Activated CD4-positive, CD25-positive, alpha-beta regulatory T cell treated with anti-CD3 and anti-CD28 coated beads, Interleukin-2, amount 50 U/mL, for 16 hours (primary cell): ENCODE data around the gene ABCA6.
"Not testable (repeated sequence)": the region's sequence is repeated elsewhere in the genome, so short reads cannot be mapped to it uniquely, and the experiment has no call there.

ENCODE experiments used
- DNase-seq: peaks from one replicate; pipeline ENCODE4 v3.0.0-alpha.2; 2020; ENCODE audit warnings: low read depth, low spot score

The ABCA6 gene, protein sequence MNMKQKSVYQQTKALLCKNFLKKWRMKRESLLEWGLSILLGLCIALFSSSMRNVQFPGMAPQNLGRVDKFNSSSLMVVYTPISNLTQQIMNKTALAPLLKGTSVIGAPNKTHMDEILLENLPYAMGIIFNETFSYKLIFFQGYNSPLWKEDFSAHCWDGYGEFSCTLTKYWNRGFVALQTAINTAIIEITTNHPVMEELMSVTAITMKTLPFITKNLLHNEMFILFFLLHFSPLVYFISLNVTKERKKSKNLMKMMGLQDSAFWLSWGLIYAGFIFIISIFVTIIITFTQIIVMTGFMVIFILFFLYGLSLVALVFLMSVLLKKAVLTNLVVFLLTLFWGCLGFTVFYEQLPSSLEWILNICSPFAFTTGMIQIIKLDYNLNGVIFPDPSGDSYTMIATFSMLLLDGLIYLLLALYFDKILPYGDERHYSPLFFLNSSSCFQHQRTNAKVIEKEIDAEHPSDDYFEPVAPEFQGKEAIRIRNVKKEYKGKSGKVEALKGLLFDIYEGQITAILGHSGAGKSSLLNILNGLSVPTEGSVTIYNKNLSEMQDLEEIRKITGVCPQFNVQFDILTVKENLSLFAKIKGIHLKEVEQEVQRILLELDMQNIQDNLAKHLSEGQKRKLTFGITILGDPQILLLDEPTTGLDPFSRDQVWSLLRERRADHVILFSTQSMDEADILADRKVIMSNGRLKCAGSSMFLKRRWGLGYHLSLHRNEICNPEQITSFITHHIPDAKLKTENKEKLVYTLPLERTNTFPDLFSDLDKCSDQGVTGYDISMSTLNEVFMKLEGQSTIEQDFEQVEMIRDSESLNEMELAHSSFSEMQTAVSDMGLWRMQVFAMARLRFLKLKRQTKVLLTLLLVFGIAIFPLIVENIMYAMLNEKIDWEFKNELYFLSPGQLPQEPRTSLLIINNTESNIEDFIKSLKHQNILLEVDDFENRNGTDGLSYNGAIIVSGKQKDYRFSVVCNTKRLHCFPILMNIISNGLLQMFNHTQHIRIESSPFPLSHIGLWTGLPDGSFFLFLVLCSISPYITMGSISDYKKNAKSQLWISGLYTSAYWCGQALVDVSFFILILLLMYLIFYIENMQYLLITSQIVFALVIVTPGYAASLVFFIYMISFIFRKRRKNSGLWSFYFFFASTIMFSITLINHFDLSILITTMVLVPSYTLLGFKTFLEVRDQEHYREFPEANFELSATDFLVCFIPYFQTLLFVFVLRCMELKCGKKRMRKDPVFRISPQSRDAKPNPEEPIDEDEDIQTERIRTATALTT (N-terminal part only)

DNA sequence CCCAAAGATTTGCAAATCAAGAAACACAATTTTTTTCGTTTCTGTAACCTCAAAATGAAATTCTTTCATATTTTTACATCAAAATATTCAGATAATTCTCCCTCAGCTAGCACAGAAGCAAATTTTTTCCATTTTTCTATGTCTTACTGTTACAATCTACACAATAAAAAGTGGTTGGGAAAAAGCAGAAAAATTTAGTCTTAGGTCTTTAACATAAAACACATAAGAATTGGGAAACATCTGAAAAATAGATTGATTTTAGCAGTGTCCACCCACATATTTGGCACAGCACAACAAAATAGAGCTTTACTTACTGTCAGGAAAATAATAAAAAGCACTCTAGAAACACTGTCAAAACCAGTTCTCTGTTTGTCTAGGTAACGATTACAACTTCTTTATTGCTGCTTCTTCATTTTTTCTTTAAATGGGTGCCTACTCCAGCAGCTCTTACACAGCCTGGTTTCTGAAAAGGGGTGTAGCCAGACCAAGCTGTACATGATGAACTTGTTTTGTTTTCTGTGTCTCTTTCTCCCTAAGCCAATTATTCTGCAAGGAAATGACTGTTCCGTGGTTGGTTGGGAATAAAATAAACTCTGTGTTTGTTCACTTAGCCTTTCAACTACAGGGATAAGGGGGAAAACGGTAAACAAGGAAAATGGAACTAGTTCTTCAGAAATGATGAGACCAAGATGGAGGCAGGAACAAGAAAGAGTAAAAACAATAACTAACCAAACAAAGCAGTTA, at the start of gene ABCA6:
Gene ABCA6 (minus strand): TSS at position 465 of the 744 bp plus-strand sequence. CDS start 1,192 bp downstream, outside the sequence.
- DNase-seq: no peak

DNA sequence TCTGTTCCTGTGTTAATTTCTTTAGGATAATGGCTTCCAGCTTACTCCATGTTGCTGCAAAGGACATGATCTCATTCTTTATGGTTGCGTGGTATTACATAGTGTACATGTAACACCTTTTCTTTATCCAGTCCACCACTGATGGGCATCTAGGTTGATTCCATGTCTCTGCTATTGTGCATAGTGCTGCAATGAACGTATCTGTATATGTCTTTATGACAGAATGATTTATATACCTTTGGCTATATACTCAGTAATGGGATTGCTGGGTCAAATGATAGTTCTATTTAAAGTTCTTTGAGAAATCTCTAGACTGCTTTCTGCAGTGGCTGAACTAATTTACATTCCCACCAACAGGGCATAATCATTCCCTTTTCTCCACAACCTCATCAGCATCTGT, 47.1 kb upstream of the ABCA6 start:
- no peak for DNase-seq

DNA sequence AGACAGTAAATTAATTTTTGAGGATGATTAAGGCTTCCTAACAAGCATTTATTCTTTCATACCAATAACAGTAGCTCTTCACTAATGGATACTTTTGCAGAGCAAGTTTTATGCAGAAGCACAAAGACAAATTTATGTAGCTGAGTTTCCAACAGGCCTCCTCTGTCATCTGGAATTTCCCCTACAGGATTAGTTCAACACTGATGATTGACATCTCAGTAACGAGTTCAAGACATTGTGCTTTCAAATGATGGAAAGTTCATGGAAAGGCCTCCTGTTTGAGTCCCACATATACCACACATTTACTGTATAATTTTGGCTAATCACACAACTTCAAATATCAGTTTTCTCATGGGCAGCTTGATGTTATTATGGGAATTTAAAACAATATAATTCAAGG, 46.4 kb upstream of the ABCA6 start:
- DNase-seq: no peak

DNA sequence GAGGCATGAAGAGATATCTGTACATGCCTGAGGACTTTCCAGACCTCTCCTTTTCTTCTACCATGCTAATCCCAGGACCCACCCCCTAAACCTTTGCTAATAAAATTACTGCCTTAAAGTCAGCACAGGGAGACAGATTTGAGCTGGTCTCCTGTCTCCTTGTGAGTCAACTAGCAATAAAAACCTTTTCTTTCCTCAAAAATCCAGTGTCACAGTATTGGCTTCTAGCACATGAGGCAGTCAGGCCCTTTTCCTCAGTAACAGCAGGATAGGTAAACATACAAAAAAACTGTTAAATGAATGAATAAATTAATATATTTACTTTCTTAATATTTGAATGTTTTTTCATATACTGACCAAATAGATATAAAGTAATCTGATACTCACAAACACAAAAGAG, 45.6 kb upstream of the ABCA6 start:
- DNase-seq: no peak

DNA sequence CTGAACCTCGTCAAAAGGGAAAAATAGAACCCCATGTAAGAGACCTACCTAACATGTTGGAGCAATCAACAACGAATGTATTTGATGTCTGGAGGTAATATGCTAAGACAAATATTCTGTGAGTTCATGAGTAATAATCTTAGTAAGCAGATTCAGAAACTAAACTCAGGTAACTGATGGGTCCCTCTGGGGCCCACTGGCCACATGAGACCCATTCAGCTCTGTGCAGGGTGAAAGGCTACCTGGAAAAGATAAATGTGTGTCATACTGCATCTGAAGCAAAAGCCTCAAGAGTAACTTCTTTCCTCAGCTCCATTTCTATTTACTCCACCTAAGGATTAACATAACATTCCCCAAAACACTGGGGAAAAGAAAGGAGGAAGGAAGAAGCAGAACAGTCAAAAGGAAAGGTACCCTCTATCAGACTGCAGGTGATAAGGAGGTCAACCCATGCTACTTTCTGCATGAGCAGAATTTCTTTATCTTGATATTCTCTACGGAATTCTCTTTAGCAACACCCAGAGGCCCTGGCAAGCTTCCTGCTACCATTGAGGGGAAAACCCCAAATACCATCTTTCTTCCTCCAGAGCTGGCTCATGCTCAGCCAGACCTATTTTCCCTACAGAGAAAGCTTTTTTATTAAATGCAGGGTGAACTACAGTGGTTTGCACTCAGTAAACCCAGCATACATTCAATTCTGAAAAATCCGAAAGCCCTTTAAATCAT, 37.7 kb upstream of the ABCA6 start:
- DNase-seq: no peak

DNA sequence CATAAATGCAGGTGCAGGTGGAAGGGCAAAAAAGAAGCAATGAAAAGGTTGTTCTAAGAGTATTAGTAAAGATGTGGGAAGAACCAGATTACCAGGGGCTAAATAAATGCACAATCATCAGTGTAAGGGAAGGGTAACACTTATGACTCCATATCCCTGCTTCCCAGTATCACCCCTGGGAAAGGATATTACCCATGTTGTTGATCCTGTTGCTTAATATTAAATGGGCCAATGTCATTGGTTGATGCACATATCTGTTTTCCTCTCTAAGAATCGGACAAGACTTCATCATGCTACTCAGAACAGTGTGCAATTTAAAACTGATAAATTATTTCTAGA, 34.7 kb upstream of the ABCA6 start:
- DNase-seq: no peak

DNA sequence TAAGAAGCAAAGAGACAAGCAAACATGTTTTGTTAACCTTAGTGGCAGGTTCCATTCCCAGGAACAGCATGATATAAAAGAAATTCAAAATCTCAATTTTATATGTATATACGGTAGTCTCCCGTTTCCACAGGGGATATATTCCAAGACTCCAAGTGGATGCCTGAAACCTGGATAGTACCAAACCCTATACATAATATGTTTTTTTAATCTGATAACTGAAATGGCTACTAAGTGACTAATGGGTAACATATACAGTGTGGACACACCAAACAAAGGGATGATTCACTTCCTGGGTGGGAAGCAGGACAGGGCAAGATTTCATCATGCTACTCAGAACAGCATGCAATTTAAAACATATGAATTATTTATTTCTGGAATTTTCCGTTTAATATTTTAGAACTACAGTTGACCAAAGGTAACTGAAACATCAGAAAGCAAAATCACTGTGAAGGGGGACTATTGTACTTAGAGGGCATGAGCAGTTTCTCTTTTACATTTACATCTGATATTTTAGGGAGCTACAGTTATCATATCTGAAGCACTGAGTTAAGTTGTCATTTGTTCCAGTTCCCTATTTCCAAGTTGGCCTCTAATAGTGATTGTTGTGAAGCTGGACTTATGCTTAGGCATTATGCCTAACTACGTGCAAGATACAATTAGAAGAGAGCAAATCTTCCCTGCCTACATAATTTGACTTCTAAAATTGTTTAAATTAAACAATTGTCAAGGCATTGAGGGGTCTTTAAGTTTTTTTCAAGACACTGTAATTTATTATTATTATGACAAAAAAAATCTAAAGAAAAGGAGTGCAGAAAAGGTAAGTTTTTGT, 34.1 kb upstream of the ABCA6 start:
- no peak for DNase-seq

DNA sequence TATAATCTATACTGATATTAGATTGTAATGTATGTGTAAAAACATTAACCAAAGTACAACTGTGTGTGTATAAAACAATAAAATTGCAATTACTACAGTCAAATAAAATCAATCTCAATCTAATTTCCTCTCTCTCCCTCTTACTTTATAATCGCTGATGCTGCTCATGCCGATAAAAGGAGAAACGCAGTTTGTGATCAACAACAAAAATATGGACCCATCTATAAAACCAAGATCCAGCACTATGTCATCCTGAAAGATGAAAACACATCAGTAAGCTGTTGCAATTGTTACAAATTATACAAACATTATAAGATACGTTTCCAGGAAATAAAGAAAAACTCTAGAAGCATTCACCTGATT, 33.5 kb upstream of the ABCA6 start:
- DNase-seq: no peak

DNA sequence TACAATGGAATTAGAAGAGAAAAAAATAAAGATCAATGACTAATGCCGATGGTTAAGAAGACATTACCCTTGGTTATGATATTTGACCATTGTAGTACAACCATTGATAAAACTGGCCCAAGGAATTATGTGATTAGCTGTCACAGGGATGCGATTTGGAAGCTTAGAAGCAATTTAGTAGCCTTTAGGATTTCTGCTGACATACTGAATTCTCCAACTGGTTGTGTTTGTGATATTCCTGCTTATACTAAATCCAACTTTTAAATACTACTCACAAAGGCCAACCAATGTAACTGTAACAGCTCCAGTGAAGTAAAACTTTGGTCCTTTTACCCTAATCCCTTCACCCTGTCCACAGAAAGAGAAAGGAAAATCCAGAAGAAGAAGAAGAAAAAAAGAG, 31.4 kb upstream of the ABCA6 start:
- no peak for DNase-seq

DNA sequence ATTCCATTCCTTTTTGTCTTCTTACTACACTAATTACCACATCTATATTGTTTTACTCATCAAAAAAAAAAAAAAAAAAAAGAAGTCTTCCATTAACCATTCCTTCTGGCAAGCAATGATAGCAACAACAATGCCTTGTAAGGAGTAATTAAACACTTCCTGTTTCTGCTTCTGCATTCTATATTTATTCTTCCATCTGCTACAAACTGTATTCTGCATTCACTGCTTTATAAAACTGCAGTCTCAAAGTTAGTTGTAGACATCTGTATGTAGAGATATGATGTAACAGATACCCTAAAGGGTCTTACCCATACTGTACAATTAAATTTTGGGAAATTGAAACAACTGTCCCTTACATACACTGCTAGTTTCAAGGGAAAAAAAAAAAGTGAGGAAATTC, 28.7 kb upstream of the ABCA6 start:
- no peak for DNase-seq

DNA sequence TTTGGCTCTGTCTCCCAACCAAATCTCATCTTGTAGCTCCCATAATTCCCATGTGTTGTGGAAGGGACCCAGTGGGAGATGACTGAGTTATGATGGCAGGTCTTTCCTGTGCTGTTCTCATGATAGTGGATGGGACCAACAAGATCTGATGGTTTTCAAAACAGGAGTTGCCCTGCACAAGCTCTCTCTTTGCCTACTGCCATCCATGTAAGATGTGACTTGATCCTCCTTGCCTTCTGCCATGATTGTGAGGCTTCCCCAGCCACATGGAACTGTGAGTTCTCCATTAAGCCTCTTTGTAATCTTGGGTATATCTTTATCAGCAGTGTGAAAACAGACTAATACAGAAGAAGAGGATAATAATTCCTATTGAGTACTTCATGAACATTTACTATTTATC, 26.9 kb upstream of the ABCA6 start:
- DNase-seq: not testable (repeated sequence)

DNA sequence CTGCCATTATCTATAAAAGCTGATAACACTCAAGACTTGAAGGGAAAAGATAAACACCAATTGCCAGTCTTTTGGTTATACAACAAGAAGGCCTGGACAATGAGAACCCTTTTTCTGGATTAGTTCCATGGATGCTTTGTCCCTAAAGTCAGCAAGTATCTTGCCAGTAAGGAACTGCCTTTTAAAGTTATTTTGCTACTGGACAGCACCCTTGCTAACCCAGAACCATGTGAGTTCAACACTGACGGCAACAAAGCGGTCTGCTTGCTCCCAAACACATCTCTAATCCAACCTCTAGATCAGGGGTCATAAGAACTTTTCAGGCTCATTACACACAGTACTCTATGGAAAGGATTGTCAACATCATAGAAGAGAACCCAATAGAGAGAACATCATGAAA, 25.3 kb upstream of the ABCA6 start:
- DNase-seq: no peak

DNA sequence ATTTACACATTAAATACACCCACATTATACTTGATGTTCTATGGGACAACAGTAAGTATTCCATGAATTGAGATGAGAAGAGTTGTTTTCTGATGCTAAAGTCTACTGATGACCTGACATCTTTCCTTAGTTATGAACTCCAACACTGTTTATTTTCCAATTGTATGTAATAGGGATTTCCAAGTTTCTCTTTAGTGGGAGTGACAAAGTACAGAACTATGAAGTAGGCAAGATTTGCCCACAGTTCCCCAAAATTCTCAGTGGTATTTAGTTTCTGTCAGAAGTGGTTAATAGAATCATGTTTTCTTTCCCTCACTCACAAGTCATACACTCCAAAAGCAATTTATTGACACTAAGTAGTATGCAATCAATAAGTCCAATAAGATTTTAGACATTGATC, 22.5 kb upstream of the ABCA6 start:
- DNase-seq: no peak

DNA sequence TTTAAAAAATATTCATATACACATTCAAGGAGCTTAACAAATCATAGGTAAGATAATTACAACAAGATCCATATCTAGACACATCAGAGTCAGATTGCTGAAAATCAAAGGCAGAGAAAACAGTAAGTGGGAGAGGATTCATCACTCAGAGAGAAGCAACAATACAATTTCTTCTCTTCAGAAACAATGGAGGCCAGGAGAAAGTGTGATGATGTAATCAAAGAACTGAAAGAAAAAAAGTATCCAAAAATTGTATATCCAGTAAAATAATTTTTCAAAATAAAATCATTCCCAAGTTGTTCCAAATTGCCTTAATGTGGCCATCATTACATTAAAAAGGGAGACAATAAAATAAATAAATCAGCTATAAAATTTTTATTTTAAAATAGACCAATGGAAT, 17.7 kb upstream of the ABCA6 start:
- DNase-seq: no peak

DNA sequence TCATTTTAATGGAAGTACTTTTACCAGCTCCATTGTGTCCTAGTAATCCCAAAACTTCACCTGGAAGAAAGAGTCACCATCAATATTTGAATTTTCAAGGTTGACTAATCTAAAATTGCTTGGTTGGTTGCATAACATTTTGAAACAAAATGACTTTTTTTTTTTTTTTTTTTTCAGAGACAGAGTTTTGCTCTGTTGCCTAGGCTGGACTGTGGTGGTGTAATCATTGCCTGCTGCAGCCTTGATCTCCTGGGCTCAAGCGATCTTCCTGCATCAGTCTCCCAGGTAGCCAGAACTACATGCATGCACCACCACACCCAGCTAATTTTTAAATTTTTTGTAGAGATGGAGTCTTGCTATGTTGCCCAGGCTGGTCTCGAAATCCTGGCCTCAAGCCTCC, 12.6 kb upstream of the ABCA6 start:
- DNase-seq: no peak

DNA sequence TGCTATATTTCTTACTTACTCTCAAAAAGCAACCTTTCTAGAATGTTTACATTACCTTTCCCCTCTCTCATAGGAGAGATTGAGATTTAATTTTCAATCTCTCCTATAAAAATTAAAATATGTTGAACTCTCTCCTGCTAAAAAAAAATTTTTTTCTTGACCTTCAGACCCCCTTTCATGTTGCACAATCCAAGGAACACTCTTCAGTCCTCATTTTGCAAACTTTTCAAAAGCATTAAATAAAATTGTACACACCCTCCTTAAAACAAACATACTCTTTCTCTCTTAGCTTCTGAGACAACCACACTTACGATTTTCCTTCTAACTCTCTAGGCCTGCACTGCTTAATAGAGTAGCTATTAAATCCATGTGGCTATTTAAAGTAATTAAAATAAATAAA, 8.6 kb upstream of the ABCA6 start:
- DNase-seq: no peak

DNA sequence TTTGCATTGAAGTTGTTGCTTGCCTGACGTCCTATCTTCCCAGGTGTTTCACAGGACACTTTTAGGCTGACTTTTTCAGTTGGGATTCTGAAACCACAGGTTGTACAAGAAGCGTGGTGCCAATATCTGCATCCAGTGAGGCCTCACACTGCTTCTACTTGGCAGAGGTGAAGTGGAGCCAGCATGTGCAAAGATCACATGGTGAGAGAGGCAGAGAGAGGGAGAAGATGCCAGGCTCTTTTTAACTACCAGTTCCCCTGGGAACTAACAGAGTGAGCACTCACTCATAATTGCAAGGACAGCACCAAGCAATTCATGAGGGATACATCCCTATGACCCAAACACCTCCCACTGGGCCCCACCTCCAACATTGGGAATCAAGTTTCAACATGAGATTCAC, 5.8 kb upstream of the ABCA6 start:
- DNase-seq: no peak

DNA sequence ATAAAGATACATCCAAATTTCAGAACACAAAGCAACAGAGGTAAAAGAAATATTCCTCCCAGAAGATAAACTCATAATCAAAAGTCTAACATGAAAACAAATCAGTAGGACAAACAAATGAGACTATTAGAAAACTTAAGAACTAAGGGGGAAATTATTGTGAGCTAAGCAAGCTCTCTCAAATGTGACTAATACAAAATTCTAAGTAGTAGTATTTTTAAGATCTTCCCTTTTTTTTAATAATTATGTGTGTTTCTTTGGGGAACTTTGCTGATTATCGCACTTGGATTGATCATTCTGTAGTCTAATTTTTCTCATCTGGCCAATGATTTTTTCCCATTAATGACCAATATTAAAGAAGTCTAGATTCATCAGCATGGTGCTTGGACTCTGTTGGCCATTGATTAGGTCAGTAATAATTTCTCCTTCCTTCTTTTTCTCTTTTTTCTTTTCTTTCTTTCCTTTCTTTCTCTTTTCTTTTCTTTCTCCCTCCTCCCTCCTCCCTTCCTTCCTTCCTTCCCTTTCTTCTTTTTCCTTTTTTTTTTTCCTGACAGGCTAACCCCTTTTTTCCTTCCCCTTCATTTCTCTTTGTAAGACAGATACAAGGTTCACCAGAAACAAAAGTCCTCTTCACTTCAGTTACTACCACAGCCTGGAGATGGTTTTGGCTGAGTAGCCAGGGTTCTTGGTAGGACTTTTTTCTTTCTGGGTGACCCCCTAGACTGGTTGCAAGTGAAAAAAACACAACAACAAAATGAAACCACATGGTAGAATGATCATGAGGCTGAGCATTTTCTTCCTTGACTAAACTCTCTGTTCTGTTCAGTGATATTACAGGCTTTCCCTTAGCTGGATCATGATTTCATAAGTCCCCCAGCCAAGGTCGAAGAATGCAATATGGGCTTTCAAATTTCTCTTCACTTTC, 2.9 kb upstream of the ABCA6 start:
- no peak for DNase-seq

DNA sequence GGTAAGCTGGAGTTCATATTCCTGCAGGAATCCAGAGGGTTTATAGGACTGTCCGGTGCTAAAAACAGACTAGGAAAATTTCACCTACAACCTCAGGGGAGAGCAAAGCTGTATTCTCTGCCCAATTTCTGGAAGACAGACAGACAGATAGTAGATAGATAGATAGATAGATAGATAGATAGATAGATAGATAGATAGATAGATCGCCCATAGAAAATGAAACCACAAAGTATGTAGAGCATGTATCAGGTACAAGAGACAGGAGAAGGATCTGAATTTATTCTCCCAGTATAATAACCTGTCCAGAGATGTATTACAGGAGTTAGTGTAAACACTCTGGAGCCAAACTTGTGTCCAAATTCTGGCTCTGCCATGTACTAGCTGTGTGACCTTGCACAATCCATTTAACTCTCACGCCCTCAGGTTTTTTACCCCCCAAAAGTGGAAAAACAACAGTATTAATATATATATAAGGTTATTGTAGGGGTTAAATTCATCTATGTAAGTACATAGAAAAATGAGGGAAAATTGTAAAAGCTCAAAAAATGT, 2.1 kb upstream of the ABCA6 start:
- DNase-seq: no peak
